HepG2 (cell line): ENCODE measurements around the gene FGF14.

ENCODE experiments used
- BCLAF1 ChIP-seq: fragments of 450-650 bp; IDR thresholded peaks from 2 replicates; pipeline ENCODE4 v1.6.1; 2017; ENCODE audit warnings: mild to moderate bottlenecking
- RELA ChIP-seq: sonication (generic); formaldehyde crosslinking; IDR thresholded peaks from 2 replicates; pipeline ENCODE4 v1.4.0; 2020; ENCODE audit warnings: missing genetic modification reagents
- TAF1 ChIP-seq: sonication (generic); formaldehyde crosslinking; IDR thresholded peaks from 2 replicates; pipeline ENCODE4 v1.4.0; 2020; ENCODE audit warnings: missing genetic modification reagents
- TF ChIP-seq, protein P1 (sequence below): sonication (generic); formaldehyde crosslinking; conservative IDR thresholded peaks from 2 replicates; pipeline ENCODE4 v1.8.1; 2023; ENCODE audit warnings: missing genetic modification reagents

DNA sequence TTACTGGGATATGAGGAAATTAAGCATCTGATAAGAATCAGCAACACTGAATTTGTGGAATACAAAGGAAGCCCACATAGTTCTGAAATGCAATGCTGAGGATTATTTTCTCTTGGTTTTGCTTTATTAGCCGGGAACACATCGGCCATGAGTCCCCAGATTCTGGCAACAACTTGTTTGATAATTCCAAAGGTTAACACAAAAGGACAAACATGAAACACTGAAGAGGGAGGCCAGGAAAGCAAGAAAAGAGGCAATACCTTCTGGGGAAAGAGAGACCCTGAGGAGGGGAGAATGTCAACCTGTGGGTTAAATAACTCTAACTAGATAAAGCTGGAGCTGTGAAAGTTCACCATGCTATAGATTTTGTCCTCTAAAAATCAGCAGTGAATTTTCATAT, 663.5 kb downstream of the FGF14 start:
- TF ChIP-seq TAF1 (CRISPR knock-in tag) (no peak), RELA (CRISPR knock-in tag) (no peak), BCLAF1 (no peak)
- TF ChIP-seq, protein P1, sequence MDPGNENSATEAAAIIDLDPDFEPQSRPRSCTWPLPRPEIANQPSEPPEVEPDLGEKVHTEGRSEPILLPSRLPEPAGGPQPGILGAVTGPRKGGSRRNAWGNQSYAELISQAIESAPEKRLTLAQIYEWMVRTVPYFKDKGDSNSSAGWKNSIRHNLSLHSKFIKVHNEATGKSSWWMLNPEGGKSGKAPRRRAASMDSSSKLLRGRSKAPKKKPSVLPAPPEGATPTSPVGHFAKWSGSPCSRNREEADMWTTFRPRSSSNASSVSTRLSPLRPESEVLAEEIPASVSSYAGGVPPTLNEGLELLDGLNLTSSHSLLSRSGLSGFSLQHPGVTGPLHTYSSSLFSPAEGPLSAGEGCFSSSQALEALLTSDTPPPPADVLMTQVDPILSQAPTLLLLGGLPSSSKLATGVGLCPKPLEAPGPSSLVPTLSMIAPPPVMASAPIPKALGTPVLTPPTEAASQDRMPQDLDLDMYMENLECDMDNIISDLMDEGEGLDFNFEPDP (CRISPR knock-in tag), result no peak
